GM13977 (cell line): ENCODE results near the gene DOCK11.

Experiments
- DNase-seq: peaks from one replicate; pipeline ENCODE4 v3.0.0; 2012; ENCODE audit warnings: low spot score
- CTCF ChIP-seq: IDR thresholded peaks from 2 replicates; pipeline ENCODE4 v1.5.1; 2012; ENCODE audit warnings: mild to moderate bottlenecking, control low read depth; ENCODE audit not compliant: insufficient read depth; ENCODE audit errors: extremely low read depth, missing control alignments
- in situ Hi-C: fragments of 300-500 bp; cut with MboI; formaldehyde crosslinking; loops from one replicate; pipeline ENCODE4 v1.12.0; 2022; ENCODE audit warnings: low sequenced_read_pairs, low pct_unique_long_range_greater_than_20kb, mixed read lengths, inconsistent platforms; ENCODE audit not compliant: unreplicated experiment

The DOCK11 gene

GRCh38 chrX:118541482-118541881, 45.9 kb downstream of the DOCK11 start:
- in situ Hi-C loops, result no loop called here
- no peak for TF ChIP-seq CTCF
- DNase-seq, result no peak

- no peak for TF ChIP-seq CTCF
- in situ Hi-C loops, result no loop called here
- DNase-seq, result no peak
Observed at GRCh38 chrX:118545510-118545909, 49.9 kb downstream of the DOCK11 start.

GRCh38 chrX:118548841-118549240, 53.2 kb downstream of the DOCK11 start:
- in situ Hi-C loops, result no loop called here
- no peak for DNase-seq
- no peak for TF ChIP-seq CTCF

- no peak for TF ChIP-seq CTCF
- DNase-seq, result no peak
- in situ Hi-C loops, result no loop called here
Observed at GRCh38 chrX:118550792-118551191, 55.2 kb downstream of the DOCK11 start.

GRCh38 chrX:118551426-118551825, 55.8 kb downstream of the DOCK11 start:
- in situ Hi-C loops, result no loop called here
- no peak for TF ChIP-seq CTCF
- DNase-seq, result no peak

- DNase-seq, result no peak
- in situ Hi-C loops, result no loop called here
- TF ChIP-seq CTCF, result no peak
Observed at GRCh38 chrX:118552121-118552900, 56.7 kb downstream of the DOCK11 start.
